ENCODE data around the gene DNAJB8.

- TF ChIP-seq CTCF (IDR thresholded peaks at IDR 0.05; ENCODE audit: low read depth, low read length, poor library complexity, severe bottlenecking) (no peak), EZH2phosphoT487 (IDR thresholded peaks at IDR 0.05; ENCODE audit: borderline replicate concordance, low read length) (no peak)
Observed at GRCh38 chr3:128457937-128458336, 8.8 kb downstream of the DNAJB8 start.
